ENCODE results near the gene AATK. TPM values are rescaled to one million over a fixed set of nuclear protein-coding genes. Genes with fewer than 3 reads are reported as not detected.

The AATK gene
- total and polyA plus RNA-seq, 12 donors, result 0.73 to 23.3 (median 9.9) TPM

- H3K9me3 ChIP-seq (replicated peaks in 1 of 3), result no peaks in the 10 kb centered on the region
- TF ChIP-seq CTCF (IDR thresholded peaks at IDR 0.05), result no peak
- TF ChIP-seq POLR2A (IDR thresholded peaks at IDR 0.05), result no peak
- no peak for DNase-seq
- intact Hi-C loops (cut with DNase I), result no loop called here
- H3K4me3 ChIP-seq, result no peak overlapping the region
- 73 to 86% (median 75%) methylated on average over 10 of the region's 10 CpGs for WGBS, 4 donors
- H3K4me1 ChIP-seq (replicated peaks in 1 of 2), result no peaks in the 10 kb centered on the region
- no peaks in the 10 kb centered on the region for H3K36me3 ChIP-seq (replicated peaks in 1 of 2)
- no peak overlapping the region for H3K27ac ChIP-seq
- no peaks in the 10 kb centered on the region for H3K27me3 ChIP-seq
Measured at GRCh38 chr17:81210466-81210865, 44.4 kb upstream of the AATK start.

DNA sequence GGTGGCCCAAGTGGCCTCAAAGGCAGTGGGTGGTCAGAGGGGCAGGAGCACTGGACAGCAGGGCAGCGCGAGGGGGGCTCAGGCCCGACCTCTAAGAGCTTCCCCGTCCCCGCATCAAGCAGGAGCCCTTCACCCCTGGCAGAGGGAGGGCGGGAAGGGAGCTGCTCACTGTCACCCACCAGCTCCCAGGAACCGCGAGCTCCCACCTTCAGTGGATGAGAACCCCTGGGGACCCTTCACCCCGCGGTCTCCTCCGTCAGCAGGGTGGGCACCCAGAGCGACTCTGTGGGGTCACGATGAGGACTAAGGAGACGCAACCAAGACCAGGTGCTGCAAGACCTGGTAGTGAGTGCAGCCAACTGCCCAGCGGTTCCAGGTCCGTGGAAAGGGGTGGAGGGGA is 43.1 kb upstream of the AATK start:
- TF ChIP-seq CTCF (IDR thresholded peaks at IDR 0.05) (no peak), POLR2A (IDR thresholded peaks at IDR 0.05) (no peak)
- H3K27me3 ChIP-seq, result no peaks in the 10 kb centered on the region
- H3K4me1 ChIP-seq (replicated peaks in 1 of 2), result no peaks in the 10 kb centered on the region
- 93 to 99% (median 95%) methylated on average over 6 to 16 of the region's 16 CpGs for WGBS, 4 donors
- H3K36me3 ChIP-seq (replicated peaks in 1 of 2), result no peaks in the 10 kb centered on the region
- intact Hi-C loops (cut with DNase I), result no loop called here
- DNase-seq, result no peak
- H3K9me3 ChIP-seq (replicated peaks in 1 of 3), result no peaks in the 10 kb centered on the region
- H3K4me3 ChIP-seq, result no peak overlapping the region
- no peak overlapping the region for H3K27ac ChIP-seq

DNA sequence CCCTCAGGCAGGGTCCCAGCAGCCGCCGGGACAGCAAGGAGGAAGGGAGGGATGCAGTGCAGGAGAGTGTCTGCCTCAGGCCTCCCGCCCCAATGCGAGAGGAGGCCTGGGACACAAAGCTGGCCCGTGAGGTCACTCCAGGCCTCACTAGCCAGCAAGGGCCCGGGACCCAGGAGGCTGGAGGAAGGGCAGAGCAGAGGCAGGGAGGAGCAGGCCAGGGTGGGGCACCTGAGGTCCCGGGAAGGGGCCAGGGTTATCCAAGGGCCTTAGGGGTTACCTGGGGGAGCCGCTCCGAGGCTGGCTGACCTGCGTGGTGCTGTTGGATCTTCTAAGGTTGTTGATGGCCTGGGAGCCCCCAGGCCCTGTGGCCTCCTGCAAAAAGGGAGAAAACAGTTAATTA is 42.6 kb upstream of the AATK start:
- Histone ChIP-seq H3K36me3 (replicated peaks in 1 of 2) (no peaks in the 10 kb centered on the region), H3K9me3 (replicated peaks in 1 of 3) (no peaks in the 10 kb centered on the region), H3K4me3 (no peak overlapping the region), H3K27me3 (no peaks in the 10 kb centered on the region), H3K4me1 (replicated peaks in 1 of 2) (no peaks in the 10 kb centered on the region), H3K27ac (no peak overlapping the region)
- TF ChIP-seq CTCF (IDR thresholded peaks at IDR 0.05) (no peak), POLR2A (IDR thresholded peaks at IDR 0.05) (no peak)
- 96 to 100% (median 98%) methylated on average over 5 to 10 of the region's 10 CpGs for WGBS, 4 donors
- intact Hi-C loops (cut with DNase I), result no loop called here
- DNase-seq, result no peak

GRCh38 chr17:81207610-81208581 is 41.9 kb upstream of the AATK start:
- H3K27ac ChIP-seq, result no peak overlapping the region
- DNase-seq, result no peak
- 89 to 92% (median 90%) methylated on average over 10 to 21 of the region's 21 CpGs for whole genome bisulfite sequencing, 4 donors
- no peaks in the 10 kb centered on the region for H3K36me3 ChIP-seq (replicated peaks in 1 of 2)
- intact Hi-C loops (cut with DNase I), result no loop called here
- H3K9me3 ChIP-seq (replicated peaks in 1 of 3), result no peaks in the 10 kb centered on the region
- H3K4me1 ChIP-seq (replicated peaks in 1 of 2), result no peaks in the 10 kb centered on the region
- no peak overlapping the region for H3K4me3 ChIP-seq
- TF ChIP-seq CTCF (IDR thresholded peaks at IDR 0.05) (no peak), POLR2A (IDR thresholded peaks at IDR 0.05) (no peak)
- H3K27me3 ChIP-seq, result no peaks in the 10 kb centered on the region

Measured in adrenal gland (tissue), 12 donors.